Body of pancreas (tissue), 4 donors: ENCODE measurements around the gene CACNA1G.

ENCODE experiments used
- CTCF ChIP-seq, 7 experiments: fragments of 450-650 bp in 4 of 7; fragments of 200-600 bp in 3 of 7; sonication (generic) in 3 of 7; IDR thresholded peaks; one replicate each; pipeline ENCODE4 v1.5.1; 2016 to 2019; ENCODE audit warnings: antibody characterized with exemption in 7 of 7
- POLR2A ChIP-seq, 3 donors: fragments of 450-650 bp; IDR thresholded peaks; one replicate each; pipeline ENCODE4 v1.6.1; 2016; ENCODE audit warnings: antibody characterized with exemption in 3 of 3, mild to moderate bottlenecking in 2 of 3

- TF ChIP-seq CTCF (IDR thresholded peaks at IDR 0.05) = no peak
- no peak for TF ChIP-seq POLR2A (IDR thresholded peaks at IDR 0.05)
Measured at GRCh38 chr17:50519141-50519834, 41.2 kb upstream of the CACNA1G start.
